Measurements from ENCODE around the gene ETV4.

DNA sequence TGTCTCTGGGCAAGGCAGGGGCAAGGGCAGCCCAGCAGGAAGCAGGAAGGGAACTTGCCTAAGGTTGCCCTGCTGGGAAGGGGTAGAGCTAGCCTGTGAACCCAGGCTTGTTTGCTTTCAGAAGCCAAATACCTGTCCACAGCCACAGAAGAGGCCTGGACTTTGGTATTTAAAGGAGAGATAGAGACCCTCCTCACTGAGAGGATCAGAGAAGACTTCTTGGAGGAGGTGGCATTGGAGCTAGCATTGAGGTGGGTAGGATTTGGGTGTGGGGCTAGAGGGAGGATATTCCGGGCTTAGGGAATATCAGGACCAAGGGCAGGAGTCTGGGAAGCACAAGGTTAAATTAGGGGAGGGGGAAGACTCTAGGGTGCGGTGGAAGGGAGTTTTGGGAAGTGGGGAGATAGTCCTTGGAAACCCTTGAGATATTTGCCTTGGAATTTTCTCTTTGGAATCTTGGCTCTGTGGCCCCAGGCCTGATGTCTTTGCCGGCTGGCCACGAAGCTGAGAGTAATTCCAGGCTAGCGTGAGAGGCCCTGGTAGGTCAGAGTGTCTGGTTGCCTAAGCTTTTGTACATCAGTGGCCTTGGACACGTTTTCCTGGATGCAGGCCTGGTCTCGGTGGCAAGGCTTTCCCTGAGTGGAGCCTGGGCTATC is 13.1 kb upstream of the ETV4 start:
- TF ChIP-seq MAX (IDR thresholded peaks at IDR 0.05; ENCODE audit: low read depth) (no peak), EZH2phosphoT487 (IDR thresholded peaks at IDR 0.05; ENCODE audit: borderline replicate concordance, low read depth) (no peak), EP300 (IDR thresholded peaks at IDR 0.05; ENCODE audit: borderline replicate concordance in 1 of 2, low read depth in 1 of 2, low read length in 1 of 2) (no peak), MXI1 (IDR thresholded peaks at IDR 0.05; ENCODE audit: low read depth, low read length) (no peak), YY1 (IDR thresholded peaks at IDR 0.05; ENCODE audit: low read depth) (no peak), GABPA (IDR thresholded peaks at IDR 0.05; ENCODE audit: low read depth) (no peak), TCF12 (IDR thresholded peaks at IDR 0.05) (no peak)
- TF ChIP-seq, protein P1, sequence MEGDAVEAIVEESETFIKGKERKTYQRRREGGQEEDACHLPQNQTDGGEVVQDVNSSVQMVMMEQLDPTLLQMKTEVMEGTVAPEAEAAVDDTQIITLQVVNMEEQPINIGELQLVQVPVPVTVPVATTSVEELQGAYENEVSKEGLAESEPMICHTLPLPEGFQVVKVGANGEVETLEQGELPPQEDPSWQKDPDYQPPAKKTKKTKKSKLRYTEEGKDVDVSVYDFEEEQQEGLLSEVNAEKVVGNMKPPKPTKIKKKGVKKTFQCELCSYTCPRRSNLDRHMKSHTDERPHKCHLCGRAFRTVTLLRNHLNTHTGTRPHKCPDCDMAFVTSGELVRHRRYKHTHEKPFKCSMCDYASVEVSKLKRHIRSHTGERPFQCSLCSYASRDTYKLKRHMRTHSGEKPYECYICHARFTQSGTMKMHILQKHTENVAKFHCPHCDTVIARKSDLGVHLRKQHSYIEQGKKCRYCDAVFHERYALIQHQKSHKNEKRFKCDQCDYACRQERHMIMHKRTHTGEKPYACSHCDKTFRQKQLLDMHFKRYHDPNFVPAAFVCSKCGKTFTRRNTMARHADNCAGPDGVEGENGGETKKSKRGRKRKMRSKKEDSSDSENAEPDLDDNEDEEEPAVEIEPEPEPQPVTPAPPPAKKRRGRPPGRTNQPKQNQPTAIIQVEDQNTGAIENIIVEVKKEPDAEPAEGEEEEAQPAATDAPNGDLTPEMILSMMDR (IDR thresholded peaks at IDR 0.05) = no peak
